K562 (cell line): ENCODE results near the gene SPECC1L. TPM values are rescaled to one million over a fixed set of nuclear protein-coding genes. Genes with fewer than 3 reads are reported as not detected.

Experiments used
- ATAC-seq: fragments of 200-7000 bp; cut with Tn5 transposase; 3 replicates; pipeline ENCODE4 v1.9.1; 2020; ENCODE audit warnings: moderate library complexity
- BruUV-seq: library from RNA; stranded (reverse); fragments of 400-500 nt; replicated peaks from 2 replicates; lab custom pipeline; 2021; lab: Mats Ljungman, UMichigan
- CTCF ChIA-PET: fragments of 300-600 bp; formaldehyde crosslinking; extraction: SDS; loops from one replicate; lab custom pipeline; 2021; ENCODE audit warnings: low intra/inter-chr PET ratio; lab: Yijun Ruan, JAX
- POLR2A ChIA-PET: fragments of 300-600, 350-650 bp; sonication (Branson Sonifier 250); formaldehyde crosslinking; extraction: SDS; loops from one replicate; lab custom pipeline; 2021; ENCODE audit warnings: antibody characterized with exemption, inconsistent platforms; lab: Yijun Ruan, JAX
- DNase-seq, 4 experiments: peaks; one replicate each; pipeline versions ENCODE4 v3.0.0 to v3.0.0-alpha.2; 2011 to 2018; ENCODE audit warnings: low spot score in 3 of 4, mixed read lengths in 3 of 4; ENCODE audit errors: extremely low read depth in 1 of 4
- FAIRE-seq: peaks from 2 replicates; lab custom pipeline; 2011; peaks lifted over from hg19 to GRCh38; lab: Jason Lieb, UNC
- H2AFZ ChIP-seq: 2 replicates; pipeline ENCODE4 v1.6.0; 2011; ENCODE audit warnings: low read depth, low read length, control low read depth, inconsistent platforms
- H3K27ac ChIP-seq: fragments of 200-600 bp; 3 replicates; pipeline ENCODE4 v1.8.0; 2011; ENCODE audit warnings: low read depth, mild to moderate bottlenecking, control low read depth, inconsistent platforms, low read length, moderate library complexity, mixed read lengths; ENCODE audit errors: extremely low read depth
- H3K27me3 ChIP-seq, 2 experiments: fragments of 300-600 bp in 1 of 2; 2 replicates in 1 of 2; 3 replicates in 1 of 2; pipeline versions ENCODE4 v1.6.0 to v1.8.0; 2011; ENCODE audit warnings: inconsistent platforms in 2 of 2, low read length in 2 of 2, mild to moderate bottlenecking in 1 of 2, mixed read lengths in 1 of 2, moderate library complexity in 1 of 2; ENCODE audit not compliant: control insufficient read depth in 2 of 2, insufficient read depth in 2 of 2
- H3K36me3 ChIP-seq: fragments of 300-600 bp; 3 replicates; pipeline ENCODE4 v1.8.0; 2011; ENCODE audit warnings: mild to moderate bottlenecking, low read length, inconsistent platforms; ENCODE audit not compliant: control insufficient read depth, insufficient read depth
- H3K4me1 ChIP-seq, 2 experiments: fragments of 200-600 bp in 1 of 2; replicated peaks in 1 of 2; 2 replicates in 1 of 2; 3 replicates in 1 of 2; pipeline versions ENCODE4 v1.5.1 to v1.8.0; 2011; ENCODE audit warnings: inconsistent platforms in 2 of 2, low read length in 2 of 2, mild to moderate bottlenecking in 1 of 2, mixed read lengths in 1 of 2, moderate library complexity in 1 of 2; ENCODE audit not compliant: control insufficient read depth in 2 of 2, insufficient read depth in 2 of 2
- H3K4me2 ChIP-seq: 2 replicates; pipeline ENCODE4 v1.6.1; 2011; ENCODE audit warnings: low read length, control low read depth, inconsistent platforms, mixed read lengths; ENCODE audit not compliant: insufficient read depth
- H3K4me3 ChIP-seq: fragments of 200-600 bp; sonication (generic), shearing (Covaris generic); 2 replicates; pipeline ENCODE4 v1.5.1; 2016; ENCODE audit warnings: control low read depth, inconsistent platforms
- H3K79me2 ChIP-seq: fragments of 200-600 bp; 3 replicates; pipeline ENCODE4 v1.8.0; 2011; ENCODE audit warnings: low read length, inconsistent platforms; ENCODE audit not compliant: control insufficient read depth, insufficient read depth
- H3K9ac ChIP-seq, 2 experiments: 2 replicates each; pipeline versions ENCODE4 v1.6.0 to v1.6.1; 2011; ENCODE audit warnings: low read depth in 2 of 2, low read length in 2 of 2, control low read depth in 1 of 2, inconsistent platforms in 1 of 2, mild to moderate bottlenecking in 1 of 2, mixed read lengths in 1 of 2; ENCODE audit not compliant: insufficient read depth in 1 of 2
- H3K9me1 ChIP-seq: one replicate; pipeline ENCODE4 v1.6.0; 2011; ENCODE audit warnings: inconsistent platforms, mild to moderate bottlenecking, low read length, moderate library complexity; ENCODE audit not compliant: control insufficient read depth, insufficient read depth
- H3K9me3 ChIP-seq: replicated peaks from 2 replicates; pipeline ENCODE4 v1.5.1; 2011; ENCODE audit warnings: low read depth, low read length, inconsistent platforms; ENCODE audit not compliant: control insufficient read depth, insufficient read depth
- H4K20me1 ChIP-seq: replicated peaks from 2 replicates; pipeline ENCODE4 v1.6.1; 2011; ENCODE audit warnings: low read length, inconsistent platforms, mixed read lengths; ENCODE audit not compliant: control insufficient read depth, insufficient read depth
- BRD9 ChIP-seq: fragments of 450-650 bp; IDR thresholded peaks from 2 replicates; pipeline ENCODE4 v1.6.1; 2018; ENCODE audit warnings: low read depth; ENCODE audit not compliant: partially characterized antibody
- CHD4 ChIP-seq: fragments of 200-600 bp; sonication (generic); IDR thresholded peaks from 3 replicates; pipeline ENCODE4 v1.6.1; 2012; ENCODE audit warnings: low read depth, mild to moderate bottlenecking, mixed read lengths, low read length, inconsistent platforms; ENCODE audit not compliant: insufficient read depth, insufficient replicate concordance, poor library complexity, severe bottlenecking
- CXXC5 ChIP-seq: fragments of 250-450 bp; sonication (Bioruptor Pico); IDR thresholded peaks from 2 replicates; pipeline ENCODE4 v1.8.0; 2022; ENCODE audit warnings: inconsistent platforms, mild to moderate bottlenecking, moderate library complexity
- E2F4 ChIP-seq: sonication (generic); formaldehyde crosslinking; IDR thresholded peaks from 2 replicates; pipeline ENCODE4 v1.8.0; 2022; ENCODE audit warnings: mild to moderate bottlenecking, low read depth, missing genetic modification reagents
- HNRNPLL ChIP-seq: fragments of 200-400 bp; formaldehyde crosslinking; IDR thresholded peaks from 2 replicates; pipeline ENCODE4 v1.6.1; 2017; ENCODE audit warnings: low read length, low read depth, mild to moderate bottlenecking; ENCODE audit not compliant: poor library complexity, severe bottlenecking
- HNRNPUL1 ChIP-seq: fragments of 200-400 bp; formaldehyde crosslinking; IDR thresholded peaks from 2 replicates; pipeline ENCODE4 v1.6.1; 2017; ENCODE audit warnings: low read length
- KAT7 ChIP-seq: sonication (generic); formaldehyde crosslinking; IDR thresholded peaks from 2 replicates; pipeline ENCODE4 v1.8.0; 2022; ENCODE audit warnings: missing genetic modification reagents, mild to moderate bottlenecking, borderline replicate concordance
- MXI1 ChIP-seq: IDR thresholded peaks from 2 replicates; pipeline ENCODE4 v1.6.1; 2011; ENCODE audit warnings: low read depth, mild to moderate bottlenecking, improper control_type of control experiment, low read length
- RBM25 ChIP-seq: fragments of 200-400 bp; formaldehyde crosslinking; IDR thresholded peaks from 2 replicates; pipeline ENCODE4 v1.6.1; 2018; ENCODE audit warnings: low read length, low read depth, moderate library complexity; ENCODE audit not compliant: severe bottlenecking
- RBM39 ChIP-seq: fragments of 200-400 bp; formaldehyde crosslinking; optimal IDR thresholded peaks from 2 replicates; pipeline ENCODE3; 2018; ENCODE audit warnings: low read depth, low read length
- SFPQ ChIP-seq: fragments of 200-400 bp; formaldehyde crosslinking; IDR thresholded peaks from 2 replicates; pipeline ENCODE4 v1.6.1; 2017; ENCODE audit warnings: mild to moderate bottlenecking, low read depth, low read length, moderate library complexity
- STAG1 ChIP-seq: sonication (generic); formaldehyde crosslinking; IDR thresholded peaks from 2 replicates; pipeline ENCODE4 v1.5.0; 2020; ENCODE audit warnings: missing genetic modification reagents, borderline replicate concordance
- STAT5B ChIP-seq: fragments of 250-450 bp; sonication (Bioruptor Pico); IDR thresholded peaks from 2 replicates; pipeline ENCODE4 v1.8.0; 2021; ENCODE audit warnings: mild to moderate bottlenecking, inconsistent platforms
- UBTF ChIP-seq, 2 experiments: IDR thresholded peaks; 2 replicates each; pipeline ENCODE4 v1.6.1; 2012; ENCODE audit warnings: improper control_type of control experiment in 2 of 2, low read depth in 2 of 2, low read length in 2 of 2, borderline replicate concordance in 1 of 2
- XRCC3 ChIP-seq: fragments of 450-650 bp; IDR thresholded peaks from 2 replicates; pipeline ENCODE4 v1.6.1; 2017; ENCODE audit warnings: mild to moderate bottlenecking, moderate library complexity
- ZBED1 ChIP-seq: IDR thresholded peaks from 2 replicates; pipeline ENCODE4 v1.6.1; 2014
- ZNF175 ChIP-seq: fragments of 200-800 bp; sonication (Bioruptor generic); IDR thresholded peaks from 2 replicates; pipeline ENCODE4 v1.6.1; 2016; ENCODE audit warnings: low read depth, mild to moderate bottlenecking, missing genetic modification characterization, missing compliant biosample characterization
- WGBS: fragments of 100-300 bp; shearing (Covaris generic); methylation state at CpG from one replicate; pipeline ENCODE4 v1.1.6; 2016; ENCODE audit warnings: low coverage, mixed read lengths; ENCODE audit not compliant: insufficient coverage; ENCODE audit errors: missing lambda C conversion rate; 5-methylcytosine and 5-hydroxymethylcytosine counted together
- in situ Hi-C: fragments of 300-500 bp; cut with MboI; formaldehyde crosslinking; loops from 4 replicates; pipeline ENCODE4 v1.15.0; 2018; ENCODE audit warnings: inconsistent platforms, mixed read lengths
- intact Hi-C: fragments of 100-400 bp; cut with micrococcal nuclease; formaldehyde crosslinking; loops from 2 replicates; pipeline ENCODE4 v1.14.2; 2022
- polyA plus RNA-seq, 8 experiments: library from polyadenylated mRNA; depleted of rRNA in 4 of 8; stranded (reverse) in 5 of 8; unstranded in 3 of 8; fragments of >200 nt; fragmentation: Nextera tagmentation in 2 of 8; fragmentation: Illumina TruSeq in 1 of 8; extraction: Ambion mirVana in 2 of 8; extraction: Trizol in 1 of 8; gene quantifications; 2 replicates each; pipeline versions ENCODE4 v1.2.1 to v1.2.3, GENCODE V29; 2011 to 2014; ENCODE audit warnings: inconsistent platforms in 1 of 8, missing spikeins in 1 of 8
- total RNA-seq, 7 experiments: library from RNA; depleted of rRNA in 6 of 7; stranded (reverse); fragments of >200 nt in 6 of 7; fragmentation: Illumina TruSeq in 2 of 7; extraction: Trizol in 2 of 7; gene quantifications; 2 replicates each; pipeline versions ENCODE4 v1.2.1 to v1.2.3, GENCODE V29; 2011 to 2021; ENCODE audit warnings: low replicate concordance in 1 of 7

Gene SPECC1L
- total and polyA plus RNA-seq, 9 of the 15 experiments (the other 6 are each of a cell fraction or from before 2014, with no cell fraction given), result 1.4 to 27.9 (median 14.5) TPM

GRCh38 chr22:24407884-24408283 lies 137.3 kb downstream of the SPECC1L start (continued):
- TF ChIP-seq RBM25 (no peak), STAT5B (CRISPR knock-in tag) (no peak), STAG1 (CRISPR knock-in tag) (no peak), HNRNPUL1 (no peak), ZBED1 (no peak), BRD9 (no peak)

- in situ Hi-C loops, result no loop called here
- H3K9me1 ChIP-seq, result no peaks in the 10 kb centered on the region
- no peak overlapping the region for H3K9ac ChIP-seq
- ChIA-PET POLR2A (interaction anchor here (0.8 kb wide), 1 partner anchor 12 kb away, joined by 3 read pairs; no protein-coding TSS in a partner anchor), CTCF (no interaction called here)
- peaks cover 20% of the 10 kb centered on the region; the same call in 1 of the 3 replicates for H3K36me3 ChIP-seq
- H3K4me1 ChIP-seq, result peaks cover 10 to 16% of the 10 kb centered on the region in 2 experiments; a peak in 4 of 5 replicates
- H3K27ac ChIP-seq, result no peak overlapping the region
- no peaks in the 10 kb centered on the region for H3K27me3 ChIP-seq
- no peaks in the 10 kb centered on the region for H3K9me3 ChIP-seq
- DNase-seq (no peak), FAIRE-seq (no peak), ATAC-seq (no peak)
- no peaks in the 10 kb centered on the region; the same call in 1 of the 2 replicates for H4K20me1 ChIP-seq
- no peaks in the 10 kb centered on the region for H3K79me2 ChIP-seq
- H3K4me2 ChIP-seq, result no peak overlapping the region
- intact Hi-C loops, result no loop called here
- WGBS, result 87% methylated on average over 5 of the region's 7 CpGs
- no peak overlapping the region for H3K4me3 ChIP-seq
- H2AFZ ChIP-seq, result no peak overlapping the region
- BruUV-seq, result no TSS peak
- TF ChIP-seq SFPQ, result no peak
- no peak for TF ChIP-seq ZNF175 (CRISPR knock-in tag)
- TF ChIP-seq MXI1, result no peak
- TF ChIP-seq E2F4 (CRISPR knock-in tag), result no peak
- no peak for TF ChIP-seq HNRNPLL
- no peak for TF ChIP-seq KAT7
- TF ChIP-seq XRCC3, result no peak
- no peak for TF ChIP-seq RBM39
- TF ChIP-seq CXXC5 (CRISPR knock-in tag), result no peak
- no peak for TF ChIP-seq CHD4
- TF ChIP-seq UBTF (IDR thresholded peaks at IDR 0.05; ENCODE audit: borderline replicate concordance in 1 of 2, low read depth in 2 of 2, low read length in 2 of 2), result no peak
Measured at GRCh38 chr22:24408630-24409029, 138.0 kb downstream of the SPECC1L start.
